Measurements from ENCODE around the gene GARIN5B. TPM values are rescaled to one million over a fixed set of nuclear protein-coding genes. Genes with fewer than 3 reads are reported as not detected.

Gene GARIN5B
- total RNA-seq, 1 donor from 2014 or later = not detected

- intact Hi-C loops (cut with micrococcal nuclease) = no loop called here
- DNase-seq (no peak), ATAC-seq (no peak)
Measured at GRCh38 chr19:55390461-55390880, 27.4 kb upstream of the GARIN5B start.

GRCh38 chr19:55389386-55390317 is 26.6 kb upstream of the GARIN5B start:
- ATAC-seq = no peak
- no peak for DNase-seq
- intact Hi-C loops (cut with micrococcal nuclease) = no loop called here

- intact Hi-C loops (cut with micrococcal nuclease) = no loop called here
- DNase-seq = no peak
- ATAC-seq = no peak
Measured at GRCh38 chr19:55387736-55388497, 24.9 kb upstream of the GARIN5B start.

- no peak for ATAC-seq
- DNase-seq = no peak
- intact Hi-C loops (cut with micrococcal nuclease) = no loop called here
Measured at GRCh38 chr19:55386493-55386971, 23.5 kb upstream of the GARIN5B start.

- intact Hi-C loops (cut with micrococcal nuclease) = no loop called here
- peak; percentile 98 for DNase-seq
- ATAC-seq = peak; percentile 92
Measured at GRCh38 chr19:55385724-55386492, 22.8 kb upstream of the GARIN5B start, which contains the start of gene RPL28. TSS of gene RPL28 (plus strand) at chr19:55385932. CDS start at chr19:55386358, 426 bp downstream.

GRCh38 chr19:55384920-55385723 is 22.1 kb upstream of the GARIN5B start:
- DNase-seq (peak; percentile 98), ATAC-seq (peak; percentile 90)
- intact Hi-C loops (cut with micrococcal nuclease) = no loop called here

GRCh38 chr19:55384131-55384919 is 21.3 kb upstream of the GARIN5B start, which contains the start of gene TMEM238:
TSS of gene TMEM238 (minus strand) at chr19:55384292. CDS start at chr19:55384259, 33 bp downstream.
- intact Hi-C loops (cut with micrococcal nuclease) = no loop called here
- ATAC-seq = peak; percentile 2
- DNase-seq = no peak

GRCh38 chr19:55383279-55384130 is 20.4 kb upstream of the GARIN5B start:
- DNase-seq (peak; percentile 76), ATAC-seq (peak; percentile 3)
- intact Hi-C loops (cut with micrococcal nuclease) = no loop called here

GRCh38 chr19:55382522-55383054 is 19.5 kb upstream of the GARIN5B start:
- ATAC-seq = no peak
- intact Hi-C loops (cut with micrococcal nuclease) = no loop called here
- no peak for DNase-seq

GRCh38 chr19:55382013-55382412 is 19.0 kb upstream of the GARIN5B start:
- intact Hi-C loops (cut with micrococcal nuclease) = no loop called here
- ATAC-seq = no peak
- no peak for DNase-seq

GRCh38 chr19:55379174-55379573 is 16.1 kb upstream of the GARIN5B start:
- ATAC-seq (no peak), DNase-seq (no peak)
- intact Hi-C loops (cut with micrococcal nuclease) = no loop called here

GRCh38 chr19:55377356-55378131 is 14.5 kb upstream of the GARIN5B start:
- ATAC-seq = no peak
- intact Hi-C loops (cut with micrococcal nuclease) = no loop called here
- no peak for DNase-seq

- ATAC-seq (no peak), DNase-seq (no peak)
- intact Hi-C loops (cut with micrococcal nuclease) = no loop called here
Measured at GRCh38 chr19:55376241-55376933, 13.3 kb upstream of the GARIN5B start, which contains the start of gene TMEM190. TSS of gene TMEM190 (plus strand) at chr19:55376826. CDS start at chr19:55376854, 28 bp downstream.

GRCh38 chr19:55373993-55374757 is 11.1 kb upstream of the GARIN5B start:
- DNase-seq = no peak
- no peak for ATAC-seq

More at GRCh38 chr19:55373993-55374757, 11.1 kb upstream of the GARIN5B start:
- intact Hi-C loops (cut with micrococcal nuclease) = no loop called here
